ENCODE measurements around the gene DNAJB13.

The DNAJB13 gene

GRCh38 chr11:74000307-74001133, 49.7 kb downstream of the DNAJB13 start:
- DNase-seq (ENCODE audit: low spot score) = no peak

- no peak for DNase-seq (ENCODE audit: low spot score)
Observed at GRCh38 chr11:74001822-74002286, 51.0 kb downstream of the DNAJB13 start.

- DNase-seq (ENCODE audit: low spot score) = no peak
Observed at GRCh38 chr11:74002832-74003231, 52.0 kb downstream of the DNAJB13 start.

- no peak for DNase-seq (ENCODE audit: low spot score)
Observed at GRCh38 chr11:74004046-74004695, 53.3 kb downstream of the DNAJB13 start.

- no peak for DNase-seq (ENCODE audit: low spot score)
Observed at GRCh38 chr11:74004759-74005615, 54.2 kb downstream of the DNAJB13 start.

GRCh38 chr11:74005721-74006517, 55.1 kb downstream of the DNAJB13 start:
- no peak for DNase-seq (ENCODE audit: low spot score)

GRCh38 chr11:74006743-74007304, 56.0 kb downstream of the DNAJB13 start:
- no peak for DNase-seq (ENCODE audit: low spot score)

- DNase-seq (ENCODE audit: low spot score) = no peak
Observed at GRCh38 chr11:74007691-74008372, 57.0 kb downstream of the DNAJB13 start.

GRCh38 chr11:74008373-74009229, 57.8 kb downstream of the DNAJB13 start, which contains the start of gene UCP3:
Gene UCP3, minus strand, starts transcription at chr11:74009085. Its CDS starts 2,043 bp downstream, at chr11:74007042.
- no peak for DNase-seq (ENCODE audit: low spot score)

GRCh38 chr11:74009230-74009547, 58.4 kb downstream of the DNAJB13 start:
- DNase-seq (ENCODE audit: low spot score) = no peak

- DNase-seq (ENCODE audit: low spot score) = no peak
Observed at GRCh38 chr11:74009675-74010305, 59.0 kb downstream of the DNAJB13 start.

- DNase-seq (ENCODE audit: low spot score) = no peak
Observed at GRCh38 chr11:74010306-74011300, 59.8 kb downstream of the DNAJB13 start.

GRCh38 chr11:74011360-74012073, 60.7 kb downstream of the DNAJB13 start:
- DNase-seq (ENCODE audit: low spot score) = no peak

GRCh38 chr11:74012074-74012809, 61.4 kb downstream of the DNAJB13 start:
- no peak for DNase-seq (ENCODE audit: low spot score)

- no peak for DNase-seq (ENCODE audit: low spot score)
Observed at GRCh38 chr11:74013141-74013540, 62.3 kb downstream of the DNAJB13 start.

GRCh38 chr11:74014880-74015279, 64.1 kb downstream of the DNAJB13 start:
- no peak for DNase-seq (ENCODE audit: low spot score)

Measured in AG20443 (cell line).